MCF 10A (cell line): ENCODE data around the gene ZCCHC12. TPM values are rescaled to one million over a fixed set of nuclear protein-coding genes. Genes with fewer than 3 reads are reported as not detected.
A peak's percentile ranks its signal among the peaks of the same experiment; 100 is the strongest.

Source experiments
- BruUV-seq: library from RNA; stranded (reverse); fragments of 400-500 nt; replicated peaks from 2 replicates; lab custom pipeline; 2021; lab: Mats Ljungman, UMichigan
- CTCF ChIA-PET: fragments of 300-600 bp; sonication (Branson Sonifier 250); formaldehyde crosslinking; extraction: SDS; loops from one replicate; lab custom pipeline; 2021; ENCODE audit warnings: antibody characterized with exemption, inconsistent platforms; lab: Yijun Ruan, JAX
- POLR2A ChIA-PET: fragments of 300-600, 350-650 bp; sonication (Branson Sonifier 250); formaldehyde crosslinking; extraction: SDS; loops from one replicate; lab custom pipeline; 2020; ENCODE audit warnings: antibody characterized with exemption, inconsistent platforms; lab: Yijun Ruan, JAX
- DNase-seq: peaks from one replicate; pipeline ENCODE4 v3.0.0-alpha.2; 2018; ENCODE audit not compliant: unreplicated experiment
- H3K27ac Mint-ChIP-seq: one replicate; pipeline ENCODE4 v1.8.0; 2022; ENCODE audit warnings: mild to moderate bottlenecking, low read depth, mixed read lengths; ENCODE audit not compliant: unreplicated experiment
- H3K27me3 Mint-ChIP-seq: one replicate; pipeline ENCODE4 v1.8.0; 2022; ENCODE audit warnings: mixed read lengths; ENCODE audit not compliant: insufficient read depth, unreplicated experiment
- H3K36me3 Mint-ChIP-seq: one replicate; pipeline ENCODE4 v1.8.0; 2022; ENCODE audit warnings: mild to moderate bottlenecking, moderate library complexity, mixed read lengths; ENCODE audit not compliant: insufficient read depth, unreplicated experiment
- H3K4me1 Mint-ChIP-seq: one replicate; pipeline ENCODE4 v1.8.0; 2022; ENCODE audit warnings: mixed read lengths; ENCODE audit not compliant: insufficient read depth, unreplicated experiment
- H3K4me3 Mint-ChIP-seq: one replicate; pipeline ENCODE4 v1.8.0; 2022; ENCODE audit warnings: mild to moderate bottlenecking, moderate library complexity, mixed read lengths; ENCODE audit not compliant: unreplicated experiment
- H3K9me3 Mint-ChIP-seq: one replicate; pipeline ENCODE4 v1.8.0; 2022; ENCODE audit warnings: mixed read lengths; ENCODE audit not compliant: unreplicated experiment
- intact Hi-C: fragments of 100-400 bp; cut with micrococcal nuclease; formaldehyde crosslinking; loops from 2 replicates; pipeline ENCODE4 v1.14.1; 2022
- total RNA-seq: library from RNA; stranded (reverse); gene quantifications from 2 replicates; pipeline ENCODE4 v1.2.3, GENCODE V29; 2022
- TF ChIP-seq, protein P1 (sequence below): fragments of 200-600 bp; IDR thresholded peaks from one replicate; pipeline ENCODE4 v1.8.0; 2022; ENCODE audit warnings: antibody characterized with exemption, mild to moderate bottlenecking; ENCODE audit not compliant: unreplicated experiment

The ZCCHC12 gene
- total RNA-seq, 1 experiment from 2014 or later, result not detected

DNA sequence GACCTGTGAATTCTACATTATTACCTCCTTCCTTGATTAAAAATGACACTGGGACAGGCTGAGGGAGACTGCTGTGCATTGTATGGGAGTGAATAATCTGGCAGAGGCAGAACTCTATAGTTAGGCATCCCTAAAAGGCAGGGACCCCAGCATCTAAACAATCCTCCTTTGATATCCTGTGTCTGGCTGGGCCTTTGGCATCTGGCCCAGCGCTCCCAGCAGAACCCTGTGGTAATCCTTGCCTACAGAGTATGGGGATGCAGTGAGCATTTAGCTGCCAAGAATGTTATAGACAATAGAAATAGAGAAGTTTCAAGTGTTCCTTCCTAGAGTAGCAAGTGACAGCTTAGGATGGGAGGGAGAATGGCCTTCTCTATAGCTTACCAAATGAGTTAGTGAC, 38.5 kb downstream of the ZCCHC12 start:
- no TSS peak for BruUV-seq
- POLR2A ChIA-PET, result interaction anchor here (0.6 kb wide), 1 partner anchor 75 kb away, joined by 3 read pairs; no protein-coding TSS in a partner anchor

GRCh38 chrX:118862979-118863378, 39.4 kb downstream of the ZCCHC12 start:
- Mint-ChIP-seq H3K4me1 (no peaks in the 10 kb centered on the region), H3K4me3 (no peak overlapping the region), H3K27me3 (peaks cover 17% of the 10 kb centered on the region), H3K36me3 (no peaks in the 10 kb centered on the region), H3K9me3 (no peaks in the 10 kb centered on the region), H3K27ac (no peak overlapping the region)
- ChIA-PET CTCF (interaction anchor here (0.6 to 0.7 kb wide), 3 partner anchors 15 to 214 kb away, joined by 3 read pairs; no protein-coding TSS in a partner anchor), POLR2A (no interaction called here)
- TF ChIP-seq, protein P1, sequence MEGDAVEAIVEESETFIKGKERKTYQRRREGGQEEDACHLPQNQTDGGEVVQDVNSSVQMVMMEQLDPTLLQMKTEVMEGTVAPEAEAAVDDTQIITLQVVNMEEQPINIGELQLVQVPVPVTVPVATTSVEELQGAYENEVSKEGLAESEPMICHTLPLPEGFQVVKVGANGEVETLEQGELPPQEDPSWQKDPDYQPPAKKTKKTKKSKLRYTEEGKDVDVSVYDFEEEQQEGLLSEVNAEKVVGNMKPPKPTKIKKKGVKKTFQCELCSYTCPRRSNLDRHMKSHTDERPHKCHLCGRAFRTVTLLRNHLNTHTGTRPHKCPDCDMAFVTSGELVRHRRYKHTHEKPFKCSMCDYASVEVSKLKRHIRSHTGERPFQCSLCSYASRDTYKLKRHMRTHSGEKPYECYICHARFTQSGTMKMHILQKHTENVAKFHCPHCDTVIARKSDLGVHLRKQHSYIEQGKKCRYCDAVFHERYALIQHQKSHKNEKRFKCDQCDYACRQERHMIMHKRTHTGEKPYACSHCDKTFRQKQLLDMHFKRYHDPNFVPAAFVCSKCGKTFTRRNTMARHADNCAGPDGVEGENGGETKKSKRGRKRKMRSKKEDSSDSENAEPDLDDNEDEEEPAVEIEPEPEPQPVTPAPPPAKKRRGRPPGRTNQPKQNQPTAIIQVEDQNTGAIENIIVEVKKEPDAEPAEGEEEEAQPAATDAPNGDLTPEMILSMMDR, result no peak
- no TSS peak for BruUV-seq
- intact Hi-C loops, result no loop called here
- DNase-seq, result no peak

More for the DNA sequence above, 38.5 kb downstream of the ZCCHC12 start:
- H3K36me3 Mint-ChIP-seq, result no peaks in the 10 kb centered on the region
- no peak overlapping the region for H3K4me3 Mint-ChIP-seq
- H3K27ac Mint-ChIP-seq, result no peak overlapping the region
- TF ChIP-seq, protein P1, result no peak
- H3K27me3 Mint-ChIP-seq, result peaks cover 22% of the 10 kb centered on the region
- peak; percentile 29 for DNase-seq
- CTCF ChIA-PET, result no interaction called here
- H3K9me3 Mint-ChIP-seq, result no peaks in the 10 kb centered on the region
- intact Hi-C loops, result no loop called here
- no peaks in the 10 kb centered on the region for H3K4me1 Mint-ChIP-seq

DNA sequence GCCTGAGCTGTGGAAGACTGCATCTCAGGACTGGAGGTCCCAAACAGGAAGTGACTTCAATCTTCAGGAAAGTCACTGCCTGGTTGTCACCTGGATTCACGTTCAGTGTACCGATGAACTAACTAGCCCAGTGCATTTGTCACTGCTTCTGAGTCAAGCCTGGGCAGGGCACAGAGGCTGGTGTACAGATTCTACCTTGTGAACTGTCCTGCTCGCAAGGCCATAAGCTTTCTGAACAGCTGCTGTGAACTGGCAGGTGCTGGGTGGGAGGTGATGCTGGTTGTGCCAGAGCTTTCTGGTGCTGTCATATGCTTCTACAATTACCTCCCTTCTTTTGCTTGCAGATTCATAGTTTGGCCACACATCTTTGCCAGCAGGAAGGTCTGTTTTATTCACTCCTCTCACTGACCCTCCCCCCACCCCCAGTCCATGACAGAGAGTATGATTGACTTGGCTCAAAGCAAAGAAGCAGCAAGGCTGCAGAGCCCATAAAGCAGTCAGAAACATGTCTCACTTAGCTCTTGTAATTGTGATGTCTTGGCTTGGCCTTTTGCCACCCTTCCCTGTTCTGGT, 40.5 kb downstream of the ZCCHC12 start:
- TF ChIP-seq, protein P1, result no peak
- Mint-ChIP-seq H3K36me3 (no peaks in the 10 kb centered on the region), H3K27ac (no peak overlapping the region), H3K4me3 (no peak overlapping the region), H3K9me3 (no peaks in the 10 kb centered on the region), H3K4me1 (no peaks in the 10 kb centered on the region), H3K27me3 (peaks cover 17% of the 10 kb centered on the region)
- POLR2A ChIA-PET, result no interaction called here
- no TSS peak for BruUV-seq
- CTCF ChIA-PET, result no interaction called here
- DNase-seq, result no peak
- intact Hi-C loops, result no loop called here

DNA sequence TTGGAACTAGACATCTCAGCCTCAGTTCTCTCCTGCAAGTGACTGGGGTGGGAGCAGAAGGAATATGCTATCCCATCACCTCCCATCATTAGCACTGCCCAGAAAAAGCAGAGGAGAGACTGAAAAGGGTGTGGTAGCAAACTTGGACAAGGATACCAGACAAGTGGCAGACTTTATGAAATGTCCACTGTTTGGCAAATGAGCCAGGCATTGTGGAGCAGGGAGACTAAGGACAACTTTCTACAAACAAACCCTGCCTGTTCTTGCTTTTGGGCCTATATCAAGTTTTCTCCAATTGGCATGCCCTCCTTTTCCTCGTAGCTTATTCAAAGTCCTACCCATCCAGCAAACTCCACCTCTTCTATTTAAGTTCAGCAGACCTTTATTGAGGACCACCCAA, 41.6 kb downstream of the ZCCHC12 start:
- CTCF ChIA-PET, result interaction anchor here (0.6 kb wide), 2 partner anchors 32 to 244 kb away, joined by 3 to 6 read pairs; no protein-coding TSS in a partner anchor

More for the DNA sequence above, 41.6 kb downstream of the ZCCHC12 start:
- Mint-ChIP-seq H3K9me3 (no peaks in the 10 kb centered on the region), H3K4me3 (no peak overlapping the region), H3K36me3 (no peaks in the 10 kb centered on the region), H3K27ac (no peak overlapping the region), H3K27me3 (peaks cover 17% of the 10 kb centered on the region), H3K4me1 (no peaks in the 10 kb centered on the region)
- intact Hi-C loops, result no loop called here
- POLR2A ChIA-PET, result no interaction called here
- TF ChIP-seq, protein P1, result no peak
- BruUV-seq, result no TSS peak
- DNase-seq, result no peak
